HepG2 (cell line): ENCODE data around the gene COX10. TPM values are rescaled to one million over a fixed set of nuclear protein-coding genes. Genes with fewer than 3 reads are reported as not detected.

ENCODE experiments used
- ATAC-seq: fragments of 200-7000 bp; cut with Tn5 transposase; 3 replicates; pipeline ENCODE4 v1.9.1; 2020; ENCODE audit warnings: mild to moderate bottlenecking, moderate library complexity
- BruUV-seq: library from RNA; stranded (reverse); fragments of 400-500 nt; replicated peaks from 2 replicates; lab custom pipeline; 2021; lab: Mats Ljungman, UMichigan
- CTCF ChIA-PET: fragments of 300-600 bp; formaldehyde crosslinking; extraction: SDS; loops from one replicate; lab custom pipeline; 2021; ENCODE audit warnings: low total read pairs, inconsistent platforms, low intra/inter-chr PET ratio; lab: Yijun Ruan, JAX
- POLR2A ChIA-PET: fragments of 350-600 bp; sonication (Branson Sonifier 250); formaldehyde crosslinking; loops from one replicate; lab custom pipeline; 2020; ENCODE audit warnings: antibody characterized with exemption, inconsistent platforms; lab: Yijun Ruan, JAX
- DNase-seq: peaks from one replicate; pipeline ENCODE4 v3.0.0-alpha.2; 2015; ENCODE audit warnings: low spot score
- FAIRE-seq: peaks from 3 replicates; lab custom pipeline; 2011; peaks lifted over from hg19 to GRCh38; lab: Jason Lieb, UNC
- H2AFZ ChIP-seq: one replicate; pipeline ENCODE4 v1.6.1; 2011; ENCODE audit warnings: low read length, inconsistent platforms
- H3K27ac ChIP-seq: fragments of 300-600 bp; 3 replicates; pipeline ENCODE4 v1.8.0; 2011; ENCODE audit warnings: mixed run types, mild to moderate bottlenecking, mixed read lengths, low read length, inconsistent platforms; ENCODE audit not compliant: insufficient read depth; ENCODE audit errors: extremely low read length
- H3K27me3 ChIP-seq, 2 experiments: fragments of 200-600 bp in 1 of 2; 2 replicates in 1 of 2; 3 replicates in 1 of 2; pipeline versions ENCODE4 v1.6.0 to v1.8.0; 2011; ENCODE audit warnings: low read length in 2 of 2, mild to moderate bottlenecking in 2 of 2, moderate library complexity in 2 of 2, inconsistent platforms in 1 of 2; ENCODE audit not compliant: insufficient read depth in 2 of 2, control insufficient read depth in 1 of 2
- H3K36me3 ChIP-seq, 2 experiments: fragments of 200-600 bp in 1 of 2; replicated peaks in 1 of 2; 2 replicates in 1 of 2; 3 replicates in 1 of 2; pipeline versions ENCODE4 v1.5.1 to v1.8.0; 2011; ENCODE audit warnings: low read length in 2 of 2, inconsistent platforms in 1 of 2; ENCODE audit not compliant: insufficient read depth in 2 of 2, control insufficient read depth in 1 of 2
- H3K4me1 ChIP-seq: 2 replicates; pipeline ENCODE4 v1.5.1; 2012; ENCODE audit warnings: low read length, inconsistent platforms; ENCODE audit not compliant: insufficient read depth
- H3K4me2 ChIP-seq: 2 replicates; pipeline ENCODE4 v1.6.0; 2011; ENCODE audit warnings: low read depth, low read length, inconsistent platforms
- H3K4me3 ChIP-seq, 3 experiments: fragments of 200-600 bp in 1 of 3; sonication (generic), shearing (Covaris generic) in 1 of 3; replicated peaks in 1 of 3; 2 replicates each; pipeline ENCODE4 v1.5.1; 2011 to 2016; ENCODE audit warnings: low read length in 3 of 3, inconsistent platforms in 2 of 3, low read depth in 2 of 3, mild to moderate bottlenecking in 2 of 3, control low read depth in 1 of 3, mixed read lengths in 1 of 3; ENCODE audit not compliant: insufficient read depth in 1 of 3
- H3K79me2 ChIP-seq: one replicate; pipeline ENCODE4 v1.6.1; 2011; ENCODE audit warnings: low read length, inconsistent platforms; ENCODE audit not compliant: insufficient read depth
- H3K9ac ChIP-seq: 2 replicates; pipeline ENCODE4 v1.6.0; 2011; ENCODE audit warnings: mild to moderate bottlenecking, low read depth, low read length, inconsistent platforms; ENCODE audit not compliant: insufficient read depth
- H3K9me3 ChIP-seq: 2 replicates; pipeline ENCODE4 v1.5.1; 2012; ENCODE audit warnings: mild to moderate bottlenecking, low read length
- H4K20me1 ChIP-seq: 2 replicates; pipeline ENCODE4 v1.6.0; 2011; ENCODE audit warnings: inconsistent platforms, mild to moderate bottlenecking, low read length, moderate library complexity; ENCODE audit not compliant: insufficient read depth
- AKAP8 ChIP-seq: sonication (generic); formaldehyde crosslinking; IDR thresholded peaks from 2 replicates; pipeline ENCODE4 v1.5.1; 2020; ENCODE audit warnings: mild to moderate bottlenecking, missing genetic modification reagents
- FOXC1 ChIP-seq: sonication (generic); formaldehyde crosslinking; IDR thresholded peaks from 2 replicates; pipeline ENCODE4 v1.8.0; 2022; ENCODE audit warnings: mild to moderate bottlenecking, missing genetic modification reagents, borderline replicate concordance
- RBM22 ChIP-seq: fragments of 200-400 bp; formaldehyde crosslinking; optimal IDR thresholded peaks from 2 replicates; pipeline ENCODE3; 2017; ENCODE audit warnings: mild to moderate bottlenecking, low read length, moderate library complexity
- ZBTB39 ChIP-seq: sonication (generic); formaldehyde crosslinking; IDR thresholded peaks from 2 replicates; pipeline ENCODE4 v1.5.0; 2020; ENCODE audit warnings: missing genetic modification reagents
- ZNF124 ChIP-seq: sonication (generic); formaldehyde crosslinking; IDR thresholded peaks from 2 replicates; pipeline ENCODE4 v1.4.0; 2020; ENCODE audit warnings: missing genetic modification reagents
- ZNF512B ChIP-seq: sonication (generic); formaldehyde crosslinking; IDR thresholded peaks from 2 replicates; pipeline ENCODE4 v1.5.1; 2020; ENCODE audit warnings: missing genetic modification reagents, mild to moderate bottlenecking, borderline replicate concordance
- WGBS: methylation state at CpG from one replicate; pipeline ENCODE4 v1.1.6; 2017; ENCODE audit warnings: low lambda C conversion rate; 5-methylcytosine and 5-hydroxymethylcytosine counted together
- in situ Hi-C: cut with HindIII; loops from 2 replicates; pipeline ENCODE4 v1.10.0; 2017; ENCODE audit warnings: low pct_unique_long_range_greater_than_20kb; ENCODE audit not compliant: extremely low pct_ligation_motif_present
- intact Hi-C: fragments of 100-400 bp; cut with micrococcal nuclease; formaldehyde crosslinking; loops from one replicate; pipeline ENCODE4 v1.10.0; 2022; ENCODE audit not compliant: unreplicated experiment
- polyA plus RNA-seq, 8 experiments: library from polyadenylated mRNA; depleted of rRNA in 3 of 8; stranded (reverse) in 7 of 8; unstranded in 1 of 8; fragments of >200 nt; fragmentation: Illumina TruSeq in 4 of 8; extraction: Trizol in 4 of 8; gene quantifications; 2 replicates each; pipeline versions ENCODE4 v1.2.1 to v1.2.3, GENCODE V29; 2011 to 2016; ENCODE audit warnings: low read depth in 4 of 8, missing spikeins in 1 of 8, mixed read lengths in 1 of 8; ENCODE audit not compliant: insufficient read depth in 1 of 8
- total RNA-seq, 5 experiments: library from RNA; depleted of rRNA; stranded (reverse); fragments of >200 nt; fragmentation: Illumina TruSeq; extraction: Trizol; gene quantifications; 2 replicates each; pipeline ENCODE4 v1.2.3, GENCODE V29; 2016; ENCODE audit warnings: low read depth in 1 of 5
- TF ChIP-seq, protein P1 (sequence below): sonication (generic); formaldehyde crosslinking; IDR thresholded peaks from 2 replicates; pipeline ENCODE4 v1.9.0; 2021; ENCODE audit warnings: missing genetic modification reagents, borderline replicate concordance
- TF ChIP-seq, protein P2 (sequence below): sonication (generic); formaldehyde crosslinking; IDR thresholded peaks from 2 replicates; pipeline ENCODE4 v1.8.0; 2022; ENCODE audit warnings: missing genetic modification reagents, mild to moderate bottlenecking, inconsistent platforms, borderline replicate concordance

The COX10 gene
- total and polyA plus RNA-seq, 2 of the 13 experiments (the other 11 are each of a cell fraction or from before 2014, with no cell fraction given), result 13.9 to 20.1 TPM

DNA sequence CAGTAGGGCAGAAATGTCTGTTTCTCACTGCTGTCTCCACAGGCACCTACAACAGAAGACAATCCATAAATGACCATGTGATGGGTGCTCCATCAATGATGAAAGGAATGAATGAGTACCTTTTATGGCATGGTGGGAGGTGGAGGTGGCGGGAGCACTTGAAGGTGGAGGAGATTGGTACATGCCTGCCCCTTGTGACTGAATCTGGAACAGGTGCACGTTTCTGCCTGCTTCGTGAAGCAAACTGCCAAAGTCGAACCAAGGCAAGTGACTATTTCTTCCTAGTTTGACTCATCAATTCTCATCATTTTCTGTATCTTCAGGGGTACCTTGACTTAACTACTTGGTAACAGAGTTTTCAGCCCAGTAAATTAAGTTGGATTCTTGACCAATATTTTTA, 141.9 kb downstream of the COX10 start:
- H4K20me1 ChIP-seq, result no peaks in the 10 kb centered on the region
- WGBS, result 99% methylated on average over 4 of the region's 4 CpGs
- intact Hi-C loops (no loop called here), in situ Hi-C loops (no loop called here)
- no peak overlapping the region for H3K9ac ChIP-seq
- FAIRE-seq, result no peak
- no peaks in the 10 kb centered on the region for H3K79me2 ChIP-seq
- DNase-seq, result no peak
- peaks cover 3% of the 10 kb centered on the region; the same call in 1 of the 2 replicates for H3K9me3 ChIP-seq
- ChIA-PET CTCF (no interaction called here), POLR2A (no interaction called here)
- no peaks in the 10 kb centered on the region for H3K27me3 ChIP-seq
- no peak overlapping the region for H3K4me3 ChIP-seq
- H3K27ac ChIP-seq, result no peak overlapping the region
- no peak overlapping the region for H2AFZ ChIP-seq
- ATAC-seq, result no peak
- BruUV-seq, result TSS peak; percentile 17
- no peak for TF ChIP-seq ZNF124 (CRISPR knock-in tag)
- no peak for TF ChIP-seq AKAP8
- TF ChIP-seq, protein P1, sequence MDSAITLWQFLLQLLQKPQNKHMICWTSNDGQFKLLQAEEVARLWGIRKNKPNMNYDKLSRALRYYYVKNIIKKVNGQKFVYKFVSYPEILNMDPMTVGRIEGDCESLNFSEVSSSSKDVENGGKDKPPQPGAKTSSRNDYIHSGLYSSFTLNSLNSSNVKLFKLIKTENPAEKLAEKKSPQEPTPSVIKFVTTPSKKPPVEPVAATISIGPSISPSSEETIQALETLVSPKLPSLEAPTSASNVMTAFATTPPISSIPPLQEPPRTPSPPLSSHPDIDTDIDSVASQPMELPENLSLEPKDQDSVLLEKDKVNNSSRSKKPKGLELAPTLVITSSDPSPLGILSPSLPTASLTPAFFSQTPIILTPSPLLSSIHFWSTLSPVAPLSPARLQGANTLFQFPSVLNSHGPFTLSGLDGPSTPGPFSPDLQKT (CRISPR knock-in tag), result no peak
- TF ChIP-seq, protein P2, sequence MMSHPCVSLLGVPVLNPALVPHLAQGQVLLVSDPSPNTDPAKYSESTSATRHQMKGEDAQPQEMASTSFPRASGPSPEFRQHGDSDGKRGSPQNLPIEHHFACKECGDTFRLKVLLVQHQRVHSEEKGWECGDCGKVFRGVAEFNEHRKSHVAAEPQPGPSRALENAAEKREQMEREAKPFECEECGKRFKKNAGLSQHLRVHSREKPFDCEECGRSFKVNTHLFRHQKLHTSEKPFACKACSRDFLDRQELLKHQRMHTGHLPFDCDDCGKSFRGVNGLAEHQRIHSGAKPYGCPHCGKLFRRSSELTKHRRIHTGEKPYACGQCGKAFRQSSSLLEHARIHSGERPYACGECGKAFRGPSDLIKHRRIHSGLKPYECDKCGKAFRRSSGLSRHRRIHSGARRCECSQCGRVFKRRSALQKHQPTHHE (CRISPR knock-in tag), result no peak
- no peak for TF ChIP-seq ZBTB39
- no peak for TF ChIP-seq FOXC1
- TF ChIP-seq ZNF512B (CRISPR knock-in tag), result no peak
- peak; percentile 23 for TF ChIP-seq RBM22
- H3K36me3 ChIP-seq, result peaks cover 2 to 5% of the 10 kb centered on the region in 2 experiments; a peak in 1 of 5 replicates
- H3K4me1 ChIP-seq, result peaks cover 26% of the 10 kb centered on the region
- H3K4me2 ChIP-seq, result no peak overlapping the region
